Endothelial cell (in vitro differentiated cells): ENCODE results near the gene TPO. TPM values are rescaled to one million over a fixed set of nuclear protein-coding genes. Genes with fewer than 3 reads are reported as not detected.
"Not testable (repeated sequence)": the region's sequence is repeated elsewhere in the genome, so short reads cannot be mapped to it uniquely, and the experiment has no call there.

Experiments
- DNase-seq: peaks from one replicate; pipeline ENCODE4 v3.0.0; 2021; ENCODE audit warnings: low spot score
- H3K27ac Mint-ChIP-seq: one replicate; pipeline ENCODE4 v1.8.0; 2021; ENCODE audit warnings: mixed read lengths, inconsistent platforms; ENCODE audit not compliant: unreplicated experiment
- H3K27me3 Mint-ChIP-seq: one replicate; pipeline ENCODE4 v1.8.0; 2021; ENCODE audit warnings: mild to moderate bottlenecking, moderate library complexity, mixed read lengths, inconsistent platforms; ENCODE audit not compliant: unreplicated experiment
- H3K36me3 Mint-ChIP-seq: one replicate; pipeline ENCODE4 v1.8.0; 2021; ENCODE audit warnings: mild to moderate bottlenecking, low read depth, mixed read lengths, inconsistent platforms; ENCODE audit not compliant: unreplicated experiment
- H3K4me1 Mint-ChIP-seq: one replicate; pipeline ENCODE4 v1.8.0; 2021; ENCODE audit warnings: mild to moderate bottlenecking, mixed read lengths, inconsistent platforms; ENCODE audit not compliant: unreplicated experiment
- H3K4me3 Mint-ChIP-seq: one replicate; pipeline ENCODE4 v1.8.0; 2021; ENCODE audit warnings: mild to moderate bottlenecking, mixed read lengths, inconsistent platforms; ENCODE audit not compliant: unreplicated experiment
- H3K9me3 Mint-ChIP-seq: one replicate; pipeline ENCODE4 v1.8.0; 2021; ENCODE audit warnings: mixed read lengths, inconsistent platforms; ENCODE audit not compliant: unreplicated experiment
- total RNA-seq: library from RNA; stranded (reverse); fragmentation: NEBNext Ultra II Directional; extraction: Animal tissue kit (Norgen Biotek cat#: 25700); gene quantifications from one replicate; pipeline ENCODE4 v1.2.1, GENCODE V29; 2021; ENCODE audit not compliant: unreplicated experiment
- TF ChIP-seq, protein P1 (sequence below): fragments of 200-600 bp; sonication (generic); IDR thresholded peaks from one replicate; pipeline ENCODE4 v1.5.0; 2021; ENCODE audit warnings: antibody characterized with exemption; ENCODE audit not compliant: unreplicated experiment

The TPO gene
- total RNA-seq, 1 donor from 2014 or later, result 0.41 TPM

DNA sequence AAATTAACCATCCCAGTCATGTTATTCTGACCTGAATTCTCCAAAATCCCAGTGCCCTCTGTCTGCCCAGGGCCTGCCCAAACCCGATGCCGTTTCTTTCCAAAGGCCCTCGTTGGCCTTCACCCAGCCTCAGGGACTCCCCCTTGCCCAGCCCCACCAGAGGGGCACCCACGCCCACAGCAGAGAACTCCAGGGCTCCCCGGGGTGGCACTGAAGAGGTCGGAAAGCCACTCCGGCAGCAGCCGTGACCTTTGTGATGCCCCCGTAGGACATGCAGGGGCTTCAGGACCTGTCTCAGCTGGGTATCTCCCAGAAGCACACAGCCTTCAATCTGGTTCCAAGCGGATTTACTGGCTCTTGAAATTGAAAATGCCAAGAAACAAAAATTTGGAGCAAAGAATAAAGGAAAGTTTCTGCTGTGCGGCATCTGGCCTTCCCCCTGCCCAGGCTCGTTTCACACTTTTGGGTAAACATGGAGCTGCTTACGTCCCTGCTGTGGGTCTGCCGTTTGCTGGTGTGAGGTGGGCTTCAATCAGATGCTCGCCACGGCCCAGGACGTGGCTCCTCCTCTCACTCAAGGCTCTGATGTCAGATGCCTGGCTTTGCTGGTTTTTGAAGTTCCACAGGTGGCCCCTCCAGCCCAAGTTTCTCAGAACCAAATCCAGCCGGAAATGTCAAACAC is 101.3 kb downstream of the TPO start:
- peaks cover 5% of the 10 kb centered on the region for H3K27me3 Mint-ChIP-seq
- H3K9me3 Mint-ChIP-seq, result no peaks in the 10 kb centered on the region
- no peak overlapping the region for H3K4me3 Mint-ChIP-seq
- no peak overlapping the region for H3K27ac Mint-ChIP-seq
- TF ChIP-seq, protein P1, sequence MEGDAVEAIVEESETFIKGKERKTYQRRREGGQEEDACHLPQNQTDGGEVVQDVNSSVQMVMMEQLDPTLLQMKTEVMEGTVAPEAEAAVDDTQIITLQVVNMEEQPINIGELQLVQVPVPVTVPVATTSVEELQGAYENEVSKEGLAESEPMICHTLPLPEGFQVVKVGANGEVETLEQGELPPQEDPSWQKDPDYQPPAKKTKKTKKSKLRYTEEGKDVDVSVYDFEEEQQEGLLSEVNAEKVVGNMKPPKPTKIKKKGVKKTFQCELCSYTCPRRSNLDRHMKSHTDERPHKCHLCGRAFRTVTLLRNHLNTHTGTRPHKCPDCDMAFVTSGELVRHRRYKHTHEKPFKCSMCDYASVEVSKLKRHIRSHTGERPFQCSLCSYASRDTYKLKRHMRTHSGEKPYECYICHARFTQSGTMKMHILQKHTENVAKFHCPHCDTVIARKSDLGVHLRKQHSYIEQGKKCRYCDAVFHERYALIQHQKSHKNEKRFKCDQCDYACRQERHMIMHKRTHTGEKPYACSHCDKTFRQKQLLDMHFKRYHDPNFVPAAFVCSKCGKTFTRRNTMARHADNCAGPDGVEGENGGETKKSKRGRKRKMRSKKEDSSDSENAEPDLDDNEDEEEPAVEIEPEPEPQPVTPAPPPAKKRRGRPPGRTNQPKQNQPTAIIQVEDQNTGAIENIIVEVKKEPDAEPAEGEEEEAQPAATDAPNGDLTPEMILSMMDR, result no peak
- no peak for DNase-seq
- H3K4me1 Mint-ChIP-seq, result no peaks in the 10 kb centered on the region
- no peaks in the 10 kb centered on the region for H3K36me3 Mint-ChIP-seq

DNA sequence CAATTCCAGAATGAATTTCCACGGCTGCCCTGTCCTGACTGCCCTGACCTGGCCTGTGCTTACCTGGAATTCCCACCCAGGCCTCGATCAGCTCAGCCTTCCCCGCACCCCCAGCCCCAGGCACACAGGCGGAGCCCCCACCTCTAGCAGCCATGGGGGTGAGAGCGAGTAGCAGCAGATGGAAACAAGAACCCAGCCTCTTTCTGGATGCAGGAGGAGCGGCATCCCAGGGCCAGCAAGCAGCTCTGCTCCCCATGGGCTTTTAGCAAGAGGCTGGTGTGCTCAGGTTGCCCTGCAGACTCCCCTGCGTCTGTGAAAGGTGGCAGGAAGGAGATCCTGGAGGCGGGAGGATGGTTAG is 101.8 kb downstream of the TPO start:
- DNase-seq, result no peak
- no peak overlapping the region for H3K4me3 Mint-ChIP-seq
- TF ChIP-seq, protein P1, result no peak
- H3K4me1 Mint-ChIP-seq, result no peaks in the 10 kb centered on the region
- H3K27me3 Mint-ChIP-seq, result peaks cover 2% of the 10 kb centered on the region
- no peak overlapping the region for H3K27ac Mint-ChIP-seq
- H3K36me3 Mint-ChIP-seq, result no peaks in the 10 kb centered on the region
- no peaks in the 10 kb centered on the region for H3K9me3 Mint-ChIP-seq

DNA sequence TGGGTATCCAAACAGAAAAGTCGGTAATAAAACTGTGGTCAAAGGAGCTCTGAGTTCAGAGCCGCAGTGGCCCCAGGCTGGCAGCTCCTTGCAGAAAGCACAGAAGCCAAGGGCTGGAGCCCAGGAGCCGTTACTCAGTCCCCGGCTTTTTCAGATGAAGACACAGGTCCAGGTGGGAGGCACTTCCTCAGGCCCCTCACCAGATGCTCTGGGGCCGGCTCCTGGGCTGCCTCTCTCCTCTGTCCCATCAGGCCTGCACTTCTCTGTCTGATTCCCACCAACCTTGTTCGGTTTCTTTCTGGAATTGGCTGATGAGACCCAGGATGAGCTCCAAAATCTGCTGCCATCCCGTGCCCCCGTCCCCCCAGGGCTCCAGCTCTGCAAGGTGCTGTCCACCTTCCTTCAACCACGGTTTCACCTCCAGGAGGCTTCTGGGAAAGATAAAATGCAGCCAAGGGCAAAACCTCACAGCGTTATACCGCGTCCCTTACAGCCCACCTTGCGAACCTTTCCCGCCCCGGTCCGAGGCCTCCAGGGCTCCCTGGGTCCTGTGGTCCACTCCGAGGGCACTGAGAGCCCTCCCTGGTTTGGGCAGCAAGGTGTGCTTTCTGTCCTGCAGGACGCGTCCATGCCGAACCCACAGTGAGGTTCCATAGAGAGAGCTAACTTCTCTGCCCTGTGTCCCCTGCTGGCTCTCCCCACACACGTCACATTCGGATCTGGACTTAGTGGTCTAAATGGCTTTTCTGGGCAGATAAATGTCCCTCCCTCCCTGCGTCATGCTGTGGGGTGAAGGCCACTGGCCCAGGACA is 102.9 kb downstream of the TPO start:
- no peak for DNase-seq
- Mint-ChIP-seq H3K27ac (no peak overlapping the region), H3K27me3 (no peaks in the 10 kb centered on the region), H3K4me1 (no peaks in the 10 kb centered on the region), H3K4me3 (no peak overlapping the region), H3K9me3 (no peaks in the 10 kb centered on the region), H3K36me3 (no peaks in the 10 kb centered on the region)
- TF ChIP-seq, protein P1, result no peak

- no peak overlapping the region for H3K27ac Mint-ChIP-seq
- TF ChIP-seq, protein P1, result no peak
- H3K9me3 Mint-ChIP-seq, result no peaks in the 10 kb centered on the region
- H3K4me3 Mint-ChIP-seq, result no peak overlapping the region
- no peaks in the 10 kb centered on the region for H3K4me1 Mint-ChIP-seq
- DNase-seq, result no peak
- H3K36me3 Mint-ChIP-seq, result no peaks in the 10 kb centered on the region
- H3K27me3 Mint-ChIP-seq, result no peaks in the 10 kb centered on the region
Measured at GRCh38 chr2:1516798-1517060, 103.5 kb downstream of the TPO start.

DNA sequence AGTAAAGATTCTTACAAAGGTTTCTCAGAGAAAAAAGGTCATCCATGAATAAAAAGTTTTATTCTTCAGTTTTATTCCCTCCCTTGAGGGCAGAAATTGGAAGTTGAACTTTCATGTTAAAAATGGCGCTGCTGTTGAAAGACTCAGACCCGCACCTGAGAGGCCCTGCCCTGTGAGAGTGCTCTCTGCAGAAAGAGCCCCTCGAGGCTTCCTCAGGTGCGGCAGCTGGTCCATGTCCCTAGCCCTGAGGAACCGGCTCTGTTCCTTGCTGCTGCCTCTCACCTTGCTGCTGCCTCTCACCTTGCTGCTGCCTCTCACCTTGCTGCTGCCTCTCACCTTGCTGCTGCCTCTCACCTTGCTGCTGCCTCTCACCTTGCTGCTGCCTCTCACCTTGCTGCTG is 104.0 kb downstream of the TPO start:
- not testable (repeated sequence) for H3K27ac Mint-ChIP-seq, DNase-seq, H3K4me1 Mint-ChIP-seq, H3K9me3 Mint-ChIP-seq, H3K4me3 Mint-ChIP-seq, H3K36me3 Mint-ChIP-seq, H3K27me3 Mint-ChIP-seq
